HEK293 (cell line): ENCODE results near the gene KRTAP10-4.

Experiments
- IKZF3 ChIP-seq: fragments of 450-650 bp; IDR thresholded peaks from 2 replicates; pipeline ENCODE4 v1.5.0; 2018; ENCODE audit warnings: missing biosample characterization, mild to moderate bottlenecking, missing genetic modification characterization, moderate library complexity
- KLF1 ChIP-seq: fragments of 450-650 bp; formaldehyde crosslinking; IDR thresholded peaks from 2 replicates; pipeline ENCODE4 v1.5.1; 2016; ENCODE audit warnings: missing biosample characterization, missing genetic modification characterization
- KLF16 ChIP-seq: fragments of 450-650 bp; formaldehyde crosslinking; IDR thresholded peaks from 2 replicates; pipeline ENCODE4 v1.5.1; 2017; ENCODE audit warnings: missing biosample characterization, missing genetic modification characterization
- MEIS1 ChIP-seq: sonication (generic); formaldehyde crosslinking; IDR thresholded peaks from 2 replicates; pipeline ENCODE4 v1.8.1; 2022; ENCODE audit warnings: missing genetic modification reagents, mild to moderate bottlenecking, borderline replicate concordance
- OVOL3 ChIP-seq: fragments of 450-650 bp; formaldehyde crosslinking; IDR thresholded peaks from 2 replicates; pipeline ENCODE4 v1.5.1; 2016; ENCODE audit warnings: missing biosample characterization, missing genetic modification characterization
- ZNF266 ChIP-seq: fragments of 450-650 bp; formaldehyde crosslinking; IDR thresholded peaks from 2 replicates; pipeline ENCODE4 v1.5.1; 2016; ENCODE audit warnings: missing biosample characterization, missing genetic modification characterization, low read depth
- ZNF292 ChIP-seq: fragments of 450-650 bp; formaldehyde crosslinking; IDR thresholded peaks from 2 replicates; pipeline ENCODE4 v1.5.1; 2016; ENCODE audit warnings: low read depth, missing biosample characterization, missing genetic modification characterization, borderline replicate concordance
- ZNF335 ChIP-seq: fragments of 450-650 bp; formaldehyde crosslinking; conservative IDR thresholded peaks from 2 replicates; pipeline ENCODE4 v1.5.1; 2016; ENCODE audit warnings: missing biosample characterization, missing genetic modification characterization
- ZNF394 ChIP-seq: fragments of 450-650 bp; formaldehyde crosslinking; IDR thresholded peaks from 2 replicates; pipeline ENCODE4 v1.5.1; 2016; ENCODE audit warnings: missing biosample characterization, missing genetic modification characterization, mild to moderate bottlenecking, moderate library complexity, borderline replicate concordance
- ZNF510 ChIP-seq: fragments of 450-650 bp; formaldehyde crosslinking; IDR thresholded peaks from 2 replicates; pipeline ENCODE4 v1.5.1; 2018; ENCODE audit warnings: mild to moderate bottlenecking, missing genetic modification characterization, missing biosample characterization; ENCODE audit not compliant: insufficient replicate concordance
- ZNF677 ChIP-seq: fragments of 450-650 bp; IDR thresholded peaks from 2 replicates; pipeline ENCODE4 v1.5.0; 2018; ENCODE audit warnings: missing biosample characterization, mild to moderate bottlenecking, missing genetic modification characterization, moderate library complexity
- ZSCAN30 ChIP-seq: fragments of 450-650 bp; IDR thresholded peaks from 2 replicates; pipeline ENCODE4 v1.5.1; 2018; ENCODE audit warnings: missing biosample characterization, mild to moderate bottlenecking, missing genetic modification characterization, moderate library complexity
- TF ChIP-seq, protein P1 (sequence below): fragments of 450-650 bp; formaldehyde crosslinking; IDR thresholded peaks from 2 replicates; pipeline ENCODE4 v1.5.1; 2016; ENCODE audit warnings: missing biosample characterization, missing genetic modification characterization
- TF ChIP-seq, protein P2 (sequence below): fragments of 450-650 bp; formaldehyde crosslinking; IDR thresholded peaks from 2 replicates; pipeline ENCODE4 v1.5.1; 2016; ENCODE audit warnings: missing biosample characterization, missing genetic modification characterization

DNA sequence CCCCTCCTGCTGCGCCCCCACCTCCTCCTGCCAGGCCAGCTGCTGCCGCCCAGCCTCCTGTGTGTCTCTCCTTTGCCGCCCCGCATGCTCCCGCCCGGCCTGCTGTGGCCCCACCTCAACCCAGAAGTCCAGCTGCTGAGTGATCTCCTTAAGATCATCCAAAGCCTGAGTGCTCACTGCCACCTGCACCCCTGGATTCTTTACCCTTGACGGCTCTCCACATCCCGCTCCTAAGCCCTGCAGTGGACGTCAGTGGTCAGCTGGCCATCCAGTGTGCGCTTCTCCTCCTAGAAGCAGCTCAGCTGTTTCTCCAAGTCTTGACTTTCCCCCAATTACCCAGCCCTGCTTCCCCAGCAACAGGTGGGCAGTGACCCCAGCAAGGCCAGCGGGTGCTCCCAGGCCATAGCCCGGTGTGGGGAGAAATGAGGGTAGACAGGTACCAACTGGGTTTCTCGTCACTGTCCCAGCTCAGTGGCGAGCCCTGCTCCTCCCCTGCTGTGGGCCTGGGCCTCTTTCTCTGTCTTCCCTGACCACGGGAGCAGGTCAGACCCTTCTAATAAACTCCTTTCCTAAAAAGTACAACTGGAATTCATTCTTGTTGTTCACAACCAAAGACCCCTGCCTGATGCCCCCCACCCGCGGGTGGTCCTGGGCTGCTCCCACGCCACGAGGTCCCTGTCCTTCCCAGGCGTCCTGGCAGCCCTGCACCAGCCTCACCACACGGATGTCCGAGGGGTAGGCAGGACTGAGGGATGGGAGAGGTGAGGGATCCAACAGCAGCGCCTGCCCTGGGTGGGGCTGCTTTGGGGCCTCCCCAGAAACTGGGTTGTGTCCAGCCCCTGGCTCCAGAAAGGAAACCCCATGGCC, 28.3 kb downstream of the KRTAP10-4 start:
- TF ChIP-seq, protein P1, sequence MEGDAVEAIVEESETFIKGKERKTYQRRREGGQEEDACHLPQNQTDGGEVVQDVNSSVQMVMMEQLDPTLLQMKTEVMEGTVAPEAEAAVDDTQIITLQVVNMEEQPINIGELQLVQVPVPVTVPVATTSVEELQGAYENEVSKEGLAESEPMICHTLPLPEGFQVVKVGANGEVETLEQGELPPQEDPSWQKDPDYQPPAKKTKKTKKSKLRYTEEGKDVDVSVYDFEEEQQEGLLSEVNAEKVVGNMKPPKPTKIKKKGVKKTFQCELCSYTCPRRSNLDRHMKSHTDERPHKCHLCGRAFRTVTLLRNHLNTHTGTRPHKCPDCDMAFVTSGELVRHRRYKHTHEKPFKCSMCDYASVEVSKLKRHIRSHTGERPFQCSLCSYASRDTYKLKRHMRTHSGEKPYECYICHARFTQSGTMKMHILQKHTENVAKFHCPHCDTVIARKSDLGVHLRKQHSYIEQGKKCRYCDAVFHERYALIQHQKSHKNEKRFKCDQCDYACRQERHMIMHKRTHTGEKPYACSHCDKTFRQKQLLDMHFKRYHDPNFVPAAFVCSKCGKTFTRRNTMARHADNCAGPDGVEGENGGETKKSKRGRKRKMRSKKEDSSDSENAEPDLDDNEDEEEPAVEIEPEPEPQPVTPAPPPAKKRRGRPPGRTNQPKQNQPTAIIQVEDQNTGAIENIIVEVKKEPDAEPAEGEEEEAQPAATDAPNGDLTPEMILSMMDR (tag by site-specific recombination): no peak
- TF ChIP-seq ZNF677 (tag by site-specific recombination): no peak
- no peak for TF ChIP-seq OVOL3 (tag by site-specific recombination)
- no peak for TF ChIP-seq ZNF510 (tag by site-specific recombination)
- TF ChIP-seq ZNF335 (tag by site-specific recombination): no peak
- TF ChIP-seq MEIS1 (CRISPR knock-in tag): no peak
- no peak for TF ChIP-seq ZNF292 (tag by site-specific recombination)
- TF ChIP-seq, protein P2, sequence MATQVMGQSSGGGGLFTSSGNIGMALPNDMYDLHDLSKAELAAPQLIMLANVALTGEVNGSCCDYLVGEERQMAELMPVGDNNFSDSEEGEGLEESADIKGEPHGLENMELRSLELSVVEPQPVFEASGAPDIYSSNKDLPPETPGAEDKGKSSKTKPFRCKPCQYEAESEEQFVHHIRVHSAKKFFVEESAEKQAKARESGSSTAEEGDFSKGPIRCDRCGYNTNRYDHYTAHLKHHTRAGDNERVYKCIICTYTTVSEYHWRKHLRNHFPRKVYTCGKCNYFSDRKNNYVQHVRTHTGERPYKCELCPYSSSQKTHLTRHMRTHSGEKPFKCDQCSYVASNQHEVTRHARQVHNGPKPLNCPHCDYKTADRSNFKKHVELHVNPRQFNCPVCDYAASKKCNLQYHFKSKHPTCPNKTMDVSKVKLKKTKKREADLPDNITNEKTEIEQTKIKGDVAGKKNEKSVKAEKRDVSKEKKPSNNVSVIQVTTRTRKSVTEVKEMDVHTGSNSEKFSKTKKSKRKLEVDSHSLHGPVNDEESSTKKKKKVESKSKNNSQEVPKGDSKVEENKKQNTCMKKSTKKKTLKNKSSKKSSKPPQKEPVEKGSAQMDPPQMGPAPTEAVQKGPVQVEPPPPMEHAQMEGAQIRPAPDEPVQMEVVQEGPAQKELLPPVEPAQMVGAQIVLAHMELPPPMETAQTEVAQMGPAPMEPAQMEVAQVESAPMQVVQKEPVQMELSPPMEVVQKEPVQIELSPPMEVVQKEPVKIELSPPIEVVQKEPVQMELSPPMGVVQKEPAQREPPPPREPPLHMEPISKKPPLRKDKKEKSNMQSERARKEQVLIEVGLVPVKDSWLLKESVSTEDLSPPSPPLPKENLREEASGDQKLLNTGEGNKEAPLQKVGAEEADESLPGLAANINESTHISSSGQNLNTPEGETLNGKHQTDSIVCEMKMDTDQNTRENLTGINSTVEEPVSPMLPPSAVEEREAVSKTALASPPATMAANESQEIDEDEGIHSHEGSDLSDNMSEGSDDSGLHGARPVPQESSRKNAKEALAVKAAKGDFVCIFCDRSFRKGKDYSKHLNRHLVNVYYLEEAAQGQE (tag by site-specific recombination): no peak
- no peak for TF ChIP-seq ZNF266 (tag by site-specific recombination)
- TF ChIP-seq IKZF3: no peak
- TF ChIP-seq ZNF394 (tag by site-specific recombination): no peak
- TF ChIP-seq KLF16: no peak
- no peak for TF ChIP-seq ZSCAN30 (tag by site-specific recombination)
- TF ChIP-seq KLF1 (tag by site-specific recombination): peak; percentile 44; the same call in 1 of the 2 replicates
